Nephron (organoid): ENCODE measurements around the gene CTNNBIP1.

ENCODE experiments used
- H3K27ac Mint-ChIP-seq, 3 experiments: 2 replicates each; pipeline ENCODE4 v1.8.0; 2020; ENCODE audit warnings: mixed read lengths in 3 of 3, mild to moderate bottlenecking in 2 of 3, moderate library complexity in 1 of 3
- H3K27me3 Mint-ChIP-seq: 2 replicates; pipeline ENCODE4 v1.8.0; 2021; ENCODE audit warnings: low read depth, mild to moderate bottlenecking, moderate library complexity, mixed read lengths
- H3K36me3 Mint-ChIP-seq: 2 replicates; pipeline ENCODE4 v1.8.0; 2020; ENCODE audit warnings: low read depth, mixed read lengths
- H3K4me1 Mint-ChIP-seq: 2 replicates; pipeline ENCODE4 v1.8.0; 2020; ENCODE audit warnings: mixed read lengths
- H3K4me3 Mint-ChIP-seq, 3 experiments: 2 replicates each; pipeline ENCODE4 v1.8.0; 2020; ENCODE audit warnings: mild to moderate bottlenecking in 3 of 3, mixed read lengths in 3 of 3, moderate library complexity in 2 of 3
- H3K9me3 Mint-ChIP-seq: 2 replicates; pipeline ENCODE4 v1.8.0; 2020; ENCODE audit warnings: mixed read lengths
- CTCF ChIP-seq, 3 experiments: fragments of 200-600 bp; sonication (generic); IDR thresholded peaks; one replicate each; pipeline ENCODE4 v1.5.0; 2021; ENCODE audit warnings: antibody characterized with exemption in 3 of 3; ENCODE audit not compliant: unreplicated experiment in 3 of 3

The CTNNBIP1 gene

GRCh38 chr1:9873992-9874391 is 36.1 kb downstream of the CTNNBIP1 start:
- Mint-ChIP-seq H3K27me3 (peaks cover 5% of the 10 kb centered on the region), H3K27ac (peak overlapping the region in 1 of 3 experiments; percentile 37), H3K4me3 (no peak overlapping the region), H3K36me3 (peaks cover 5% of the 10 kb centered on the region), H3K4me1 (peaks cover 50% of the 10 kb centered on the region), H3K9me3 (no peaks in the 10 kb centered on the region)
- no peak for TF ChIP-seq CTCF (IDR thresholded peaks at IDR 0.05; ENCODE audit: unreplicated experiment in 3 of 3)

- H3K27ac Mint-ChIP-seq: peak overlapping the region in 1 of 3 experiments; percentile 37
- no peaks in the 10 kb centered on the region for H3K9me3 Mint-ChIP-seq
- H3K4me3 Mint-ChIP-seq: no peak overlapping the region
- no peak for TF ChIP-seq CTCF (IDR thresholded peaks at IDR 0.05; ENCODE audit: unreplicated experiment in 3 of 3)
- H3K27me3 Mint-ChIP-seq: peaks cover 5% of the 10 kb centered on the region
- H3K4me1 Mint-ChIP-seq: peaks cover 50% of the 10 kb centered on the region
- H3K36me3 Mint-ChIP-seq: peaks cover 5% of the 10 kb centered on the region
These were observed 36.7 kb downstream of the CTNNBIP1 start for GRCh38 chr1:9873385-9873784.

- H3K9me3 Mint-ChIP-seq: no peaks in the 10 kb centered on the region
- H3K4me3 Mint-ChIP-seq: peak overlapping the region in 1 of 3 experiments; percentile 29
- H3K36me3 Mint-ChIP-seq: peaks cover 5% of the 10 kb centered on the region
- H3K27ac Mint-ChIP-seq: peak overlapping the region in 1 of 3 experiments; percentile 37
- peaks cover 5% of the 10 kb centered on the region for H3K27me3 Mint-ChIP-seq
- H3K4me1 Mint-ChIP-seq: peaks cover 50% of the 10 kb centered on the region
- no peak for TF ChIP-seq CTCF (IDR thresholded peaks at IDR 0.05; ENCODE audit: unreplicated experiment in 3 of 3)
These were observed 37.5 kb downstream of the CTNNBIP1 start for GRCh38 chr1:9872430-9873165.

- Mint-ChIP-seq H3K27ac (no peak overlapping the region), H3K4me1 (peaks cover 43% of the 10 kb centered on the region), H3K9me3 (no peaks in the 10 kb centered on the region), H3K4me3 (no peak overlapping the region), H3K36me3 (peaks cover 5% of the 10 kb centered on the region), H3K27me3 (peaks cover 5% of the 10 kb centered on the region)
- no peak for TF ChIP-seq CTCF (IDR thresholded peaks at IDR 0.05; ENCODE audit: unreplicated experiment in 3 of 3)
These were observed 38.2 kb downstream of the CTNNBIP1 start for GRCh38 chr1:9871707-9872425.

GRCh38 chr1:9871021-9871420 is 39.0 kb downstream of the CTNNBIP1 start:
- Mint-ChIP-seq H3K4me1 (peaks cover 37% of the 10 kb centered on the region), H3K27me3 (peaks cover 5% of the 10 kb centered on the region), H3K4me3 (no peak overlapping the region), H3K9me3 (no peaks in the 10 kb centered on the region), H3K27ac (no peak overlapping the region), H3K36me3 (peaks cover 11% of the 10 kb centered on the region)
- TF ChIP-seq CTCF (IDR thresholded peaks at IDR 0.05; ENCODE audit: unreplicated experiment in 3 of 3): no peak
